Hepatocyte (in vitro differentiated cells): Measurements from ENCODE around the gene DNAAF8.

Experiments used
- CTCF ChIP-seq: fragments of 200-600 bp; sonication (generic); IDR thresholded peaks from 2 replicates; pipeline ENCODE4 v1.5.1; 2016; ENCODE audit warnings: antibody characterized with exemption, mild to moderate bottlenecking; ENCODE audit not compliant: poor library complexity
- EZH2phosphoT487 ChIP-seq: fragments of 200-600 bp; sonication (generic); IDR thresholded peaks from one replicate; pipeline ENCODE4 v1.6.1; 2018; ENCODE audit warnings: antibody characterized with exemption, mild to moderate bottlenecking, low read depth, moderate library complexity; ENCODE audit not compliant: unreplicated experiment, severe bottlenecking

GRCh38 chr16:4797805-4798252 lies 63.5 kb downstream of the DNAAF8 start:
- TF ChIP-seq CTCF = no peak
- no peak for TF ChIP-seq EZH2phosphoT487
